Fibroblast of mammary gland (primary cell): ENCODE measurements around the gene NHLH2.

ENCODE experiments used
- DNase-seq: peaks from one replicate; pipeline ENCODE4 v3.0.0-alpha.2; 2010; ENCODE audit warnings: low read depth
- H3K4me3 ChIP-seq: 2 replicates; pipeline ENCODE4 v1.5.1; 2011; ENCODE audit warnings: low read depth, mild to moderate bottlenecking, low read length, moderate library complexity; ENCODE audit not compliant: control insufficient read depth
- CTCF ChIP-seq: conservative IDR thresholded peaks from 2 replicates; pipeline ENCODE4 v1.5.1; 2011; ENCODE audit warnings: low read depth, low read length, inconsistent platforms; ENCODE audit not compliant: control insufficient read depth, insufficient read depth

Gene NHLH2

GRCh38 chr1:115877511-115877910, 36.6 kb upstream of the NHLH2 start:
- H3K4me3 ChIP-seq, result no peak overlapping the region
- no peak for TF ChIP-seq CTCF
- DNase-seq, result peak; percentile 3

- DNase-seq, result peak; percentile 68
- TF ChIP-seq CTCF, result no peak
- H3K4me3 ChIP-seq, result no peak overlapping the region
Measured at GRCh38 chr1:115874904-115875303, 34.0 kb upstream of the NHLH2 start.

- H3K4me3 ChIP-seq, result no peak overlapping the region
- no peak for DNase-seq
- no peak for TF ChIP-seq CTCF
Measured at GRCh38 chr1:115874497-115874896, 33.6 kb upstream of the NHLH2 start.

GRCh38 chr1:115873184-115873583, 32.3 kb upstream of the NHLH2 start:
- H3K4me3 ChIP-seq, result no peak overlapping the region
- no peak for DNase-seq
- TF ChIP-seq CTCF, result no peak

GRCh38 chr1:115869064-115869463, 28.1 kb upstream of the NHLH2 start:
- H3K4me3 ChIP-seq, result no peak overlapping the region
- no peak for TF ChIP-seq CTCF
- DNase-seq, result no peak

- no peak for TF ChIP-seq CTCF
- peak; percentile 9 for DNase-seq
- H3K4me3 ChIP-seq, result no peak overlapping the region
Measured at GRCh38 chr1:115867216-115867615, 26.3 kb upstream of the NHLH2 start.

- TF ChIP-seq CTCF, result no peak
- H3K4me3 ChIP-seq, result no peak overlapping the region
- DNase-seq, result no peak
Measured at GRCh38 chr1:115865704-115866380, 24.9 kb upstream of the NHLH2 start.
